Kidney (tissue), 14 donors: Measurements from ENCODE around the gene TC2N. TPM values are rescaled to one million over a fixed set of nuclear protein-coding genes. Genes with fewer than 3 reads are reported as not detected.
A peak's percentile ranks its signal among the peaks of the same experiment; 100 is the strongest.

ENCODE experiments used
- DNase-seq, 5 donors: peaks; one replicate each; pipeline ENCODE4 v3.0.0-alpha.2; 2013 to 2020
- FAIRE-seq: peaks from 2 replicates; lab custom pipeline; 2012; peaks lifted over from hg19 to GRCh38; lab: Jason Lieb, UNC
- H3K27ac ChIP-seq, 2 donors: one replicate each; pipeline ENCODE4 v1.7.0; 2013; ENCODE audit warnings: low read depth in 2 of 2, low read length in 2 of 2, inconsistent platforms in 1 of 2
- H3K27me3 ChIP-seq: one replicate; pipeline ENCODE4 v1.7.1; 2013; ENCODE audit warnings: low read length, inconsistent platforms; ENCODE audit not compliant: control insufficient read depth, insufficient read depth
- H3K36me3 ChIP-seq, 3 donors: one replicate each; pipeline versions ENCODE4 v1.7.0 to v1.7.1; 2013; ENCODE audit warnings: low read length in 3 of 3, control low read depth in 1 of 3, inconsistent platforms in 1 of 3; ENCODE audit not compliant: insufficient read depth in 3 of 3, control insufficient read depth in 2 of 3
- H3K4me1 ChIP-seq, 3 donors: one replicate each; pipeline versions ENCODE4 v1.7.0 to v1.7.1; 2013; ENCODE audit warnings: low read length in 3 of 3, inconsistent platforms in 1 of 3, low read depth in 1 of 3; ENCODE audit not compliant: control insufficient read depth in 2 of 3, insufficient read depth in 2 of 3
- H3K4me3 ChIP-seq, 3 donors: one replicate each; pipeline versions ENCODE4 v1.7.0 to v1.8.1; 2013; ENCODE audit warnings: low read length in 3 of 3, control low read depth in 1 of 3, inconsistent platforms in 1 of 3
- H3K9ac ChIP-seq, 3 donors: one replicate each; pipeline versions ENCODE4 v1.7.0 to v1.7.1; 2013; ENCODE audit warnings: low read length in 3 of 3, control low read depth in 1 of 3, inconsistent platforms in 1 of 3
- H3K9me3 ChIP-seq, 3 donors: one replicate each; pipeline versions ENCODE4 v1.7.0 to v1.7.1; 2013; ENCODE audit warnings: low read length in 3 of 3, control low read depth in 1 of 3, inconsistent platforms in 1 of 3; ENCODE audit not compliant: control insufficient read depth in 2 of 3, insufficient read depth in 1 of 3
- CTCF ChIP-seq: IDR thresholded peaks from 3 replicates; pipeline ENCODE4 v1.5.1; 2012; ENCODE audit warnings: mild to moderate bottlenecking, moderate library complexity, borderline replicate concordance; ENCODE audit not compliant: insufficient read depth; ENCODE audit errors: extremely low read depth
- intact Hi-C: fragments of 100-400 bp; cut with DNase I; formaldehyde crosslinking; loops from one replicate; pipeline ENCODE4 v1.11.1; 2022
- polyA plus RNA-seq: library from polyadenylated mRNA; stranded (reverse); fragments of 350-450 nt; fragmentation: Illumina TruSeq; extraction: RNeasy Lipid Tissue Mini Kit (QIAGEN cat#74804); gene quantifications from one replicate; pipeline ENCODE4 v1.2.3, GENCODE V29; 2014; ENCODE audit warnings: low read depth, low replicate concordance; ENCODE audit not compliant: insufficient read depth
- total RNA-seq: library from RNA; stranded (reverse); fragmentation: NEBNext Ultra II Directional; extraction: Animal tissue kit (Norgen Biotek cat#: 25700); gene quantifications from one replicate; pipeline ENCODE4 v1.2.1, GENCODE V29; 2021
- donor health status: control.
- donor health status: control.
- donor health status: control.
- donor health status: control.
- donor health status: control.
- donor health status: DM: yes; HTN: yes; CAD: no.
- donor health status: Normal renal cell carcinoma (clear cell type).

TC2N gene
- total and polyA plus RNA-seq, 2 donors from 2014 or later, result 5.8 to 39.7 TPM

GRCh38 chr14:91877376-91877915, 10.1 kb upstream of the TC2N start:
- Histone ChIP-seq H3K9me3 (no peaks in the 10 kb centered on the region), H3K9ac (no peak overlapping the region), H3K27me3 (no peaks in the 10 kb centered on the region), H3K36me3 (peaks cover 2 to 16% (median 2%) of the 10 kb centered on the region in 3 donors), H3K4me1 (peaks cover 0 to 5% (median 0%) of the 10 kb centered on the region in 3 donors), H3K4me3 (no peak overlapping the region), H3K27ac (no peak overlapping the region)
- TF ChIP-seq CTCF, result no peak
- DNase-seq (peak in 1 of 5 donors; percentile 28), FAIRE-seq (no peak)
- intact Hi-C loops, result no loop called here

- Histone ChIP-seq H3K4me3 (no peak overlapping the region), H3K9me3 (no peaks in the 10 kb centered on the region), H3K4me1 (peaks cover 0 to 5% (median 0%) of the 10 kb centered on the region in 3 donors), H3K9ac (no peak overlapping the region), H3K36me3 (peaks cover 2 to 16% (median 2%) of the 10 kb centered on the region in 3 donors), H3K27me3 (no peaks in the 10 kb centered on the region), H3K27ac (no peak overlapping the region)
- TF ChIP-seq CTCF, result no peak
- FAIRE-seq, result no peak
- intact Hi-C loops, result no loop called here
- peak in 1 of 5 donors; percentile 29 for DNase-seq
These were observed 9.2 kb upstream of the TC2N start for GRCh38 chr14:91876492-91876891.

DNA sequence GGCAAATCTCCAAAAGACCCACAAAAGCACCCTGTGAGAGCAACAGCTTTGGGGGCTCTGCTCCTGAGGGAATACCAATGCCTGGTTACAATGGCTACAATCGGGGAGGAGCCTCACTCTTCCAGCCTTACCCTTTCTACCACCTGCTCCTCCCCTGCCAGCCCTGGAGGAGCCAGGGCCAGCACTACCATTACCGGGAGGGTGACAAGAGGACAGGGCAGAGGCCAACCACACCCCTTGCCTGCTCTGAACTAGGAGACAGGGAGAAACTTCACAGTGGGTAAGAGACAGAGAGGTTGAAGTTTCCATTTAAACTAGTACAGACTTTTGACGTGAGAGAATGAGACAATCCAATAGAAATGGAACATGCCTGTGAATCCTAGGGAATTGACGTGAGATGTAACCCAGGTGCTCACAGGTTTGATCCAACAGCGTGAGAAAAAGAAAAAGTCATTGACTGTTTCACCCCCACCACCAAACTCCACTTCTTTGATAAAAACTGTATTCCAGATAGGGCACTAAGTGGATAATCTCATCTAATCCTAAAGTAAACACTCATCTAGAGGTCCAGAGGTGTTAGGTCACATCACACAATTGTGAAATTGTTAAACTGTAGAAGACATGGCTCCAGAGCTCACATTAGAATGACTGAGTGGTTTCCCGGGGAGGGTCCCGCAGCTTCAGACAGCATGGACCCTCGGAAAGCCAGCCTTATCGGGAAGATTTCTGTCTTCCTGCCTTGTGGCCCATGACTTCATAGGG, 8.4 kb upstream of the TC2N start:
- intact Hi-C loops, result no loop called here
- DNase-seq, result peak in 1 of 5 donors; percentile 24
- Histone ChIP-seq H3K36me3 (peaks cover 2 to 10% (median 2%) of the 10 kb centered on the region in 3 donors), H3K9ac (no peak overlapping the region), H3K4me1 (peaks cover 0 to 5% (median 0%) of the 10 kb centered on the region in 3 donors), H3K27ac (no peak overlapping the region), H3K9me3 (no peaks in the 10 kb centered on the region), H3K4me3 (no peak overlapping the region), H3K27me3 (no peaks in the 10 kb centered on the region)
- no peak for TF ChIP-seq CTCF
- FAIRE-seq, result no peak
